Progenitor cell of endocrine pancreas (in vitro differentiated cells): Measurements from ENCODE around the gene CMTR1. TPM values are rescaled to one million over a fixed set of nuclear protein-coding genes. Genes with fewer than 3 reads are reported as not detected.

Experiments
- DNase-seq: peaks from one replicate; pipeline ENCODE4 v3.0.0; 2021; ENCODE audit warnings: low spot score; ENCODE audit not compliant: unreplicated experiment
- H3K27ac Mint-ChIP-seq: 2 replicates; pipeline ENCODE4 v1.8.0; 2021; ENCODE audit warnings: mild to moderate bottlenecking, moderate library complexity, mixed read lengths
- H3K27me3 Mint-ChIP-seq: 2 replicates; pipeline ENCODE4 v1.8.0; 2021; ENCODE audit warnings: mixed read lengths
- H3K36me3 Mint-ChIP-seq: 2 replicates; pipeline ENCODE4 v1.8.0; 2022; ENCODE audit warnings: mixed read lengths; ENCODE audit not compliant: insufficient read depth
- H3K4me1 Mint-ChIP-seq: 2 replicates; pipeline ENCODE4 v1.8.0; 2021; ENCODE audit warnings: low read depth, mixed read lengths
- H3K4me3 Mint-ChIP-seq: 2 replicates; pipeline ENCODE4 v1.8.0; 2021; ENCODE audit warnings: low read depth, mild to moderate bottlenecking, moderate library complexity, mixed read lengths
- H3K9me3 Mint-ChIP-seq: 2 replicates; pipeline ENCODE4 v1.8.0; 2021; ENCODE audit warnings: low read depth, mixed read lengths
- CTCF ChIP-seq: fragments of 200-600 bp; sonication (generic); IDR thresholded peaks from one replicate; pipeline ENCODE4 v1.5.0; 2021; ENCODE audit warnings: antibody characterized with exemption, mild to moderate bottlenecking; ENCODE audit not compliant: unreplicated experiment
- total RNA-seq: library from RNA; stranded (reverse); gene quantifications from 2 replicates; pipeline ENCODE4 v1.2.1, GENCODE V29; 2021

CMTR1 gene
- total RNA-seq, 1 donor from 2014 or later = 48.0 TPM

GRCh38 chr6:37489697-37490336 is 56.8 kb downstream of the CMTR1 start:
- no peak overlapping the region for H3K4me3 Mint-ChIP-seq
- no peak for DNase-seq
- H3K36me3 Mint-ChIP-seq = no peaks in the 10 kb centered on the region
- H3K27ac Mint-ChIP-seq = peak overlapping the region; percentile 90
- H3K27me3 Mint-ChIP-seq = no peaks in the 10 kb centered on the region
- no peaks in the 10 kb centered on the region for H3K4me1 Mint-ChIP-seq
- H3K9me3 Mint-ChIP-seq = no peaks in the 10 kb centered on the region
- TF ChIP-seq CTCF = no peak

- no peak for DNase-seq
- H3K27ac Mint-ChIP-seq = peak overlapping the region; percentile 37
- no peak for TF ChIP-seq CTCF
- no peaks in the 10 kb centered on the region for H3K9me3 Mint-ChIP-seq
- no peaks in the 10 kb centered on the region for H3K4me1 Mint-ChIP-seq
- H3K4me3 Mint-ChIP-seq = no peak overlapping the region
- H3K36me3 Mint-ChIP-seq = no peaks in the 10 kb centered on the region
- H3K27me3 Mint-ChIP-seq = no peaks in the 10 kb centered on the region
These were observed 57.6 kb downstream of the CMTR1 start for GRCh38 chr6:37490536-37491170.

GRCh38 chr6:37491171-37491829 is 58.3 kb downstream of the CMTR1 start:
- H3K9me3 Mint-ChIP-seq = no peaks in the 10 kb centered on the region
- no peak for TF ChIP-seq CTCF

GRCh38 chr6:37491830-37492208 is 58.8 kb downstream of the CMTR1 start:
- H3K27ac Mint-ChIP-seq = no peak overlapping the region
- H3K27me3 Mint-ChIP-seq = no peaks in the 10 kb centered on the region
- H3K9me3 Mint-ChIP-seq = no peaks in the 10 kb centered on the region
- no peaks in the 10 kb centered on the region for H3K36me3 Mint-ChIP-seq
- no peaks in the 10 kb centered on the region for H3K4me1 Mint-ChIP-seq
- no peak for DNase-seq
- TF ChIP-seq CTCF = no peak
- H3K4me3 Mint-ChIP-seq = no peak overlapping the region

More at GRCh38 chr6:37491171-37491829, 58.3 kb downstream of the CMTR1 start:
- no peaks in the 10 kb centered on the region for H3K36me3 Mint-ChIP-seq
- no peak overlapping the region for H3K27ac Mint-ChIP-seq
- no peaks in the 10 kb centered on the region for H3K4me1 Mint-ChIP-seq
- no peaks in the 10 kb centered on the region for H3K27me3 Mint-ChIP-seq
- no peak for DNase-seq
- no peak overlapping the region for H3K4me3 Mint-ChIP-seq

- H3K4me3 Mint-ChIP-seq = no peak overlapping the region
- H3K4me1 Mint-ChIP-seq = no peaks in the 10 kb centered on the region
- no peak for TF ChIP-seq CTCF
- no peaks in the 10 kb centered on the region for H3K9me3 Mint-ChIP-seq
- no peak for DNase-seq
- no peaks in the 10 kb centered on the region for H3K36me3 Mint-ChIP-seq
- H3K27me3 Mint-ChIP-seq = no peaks in the 10 kb centered on the region
- H3K27ac Mint-ChIP-seq = no peak overlapping the region
These were observed 59.4 kb downstream of the CMTR1 start for GRCh38 chr6:37492236-37492972.
